GM18873 (cell line): Measurements from ENCODE around the gene PRCD.

Experiments
- ATAC-seq: cut with Tn5 transposase; IDR thresholded peaks from one replicate; pipeline ENCODE4 v1.9.1; 2021; ENCODE audit warnings: mild to moderate bottlenecking, moderate library complexity, moderate number of reproducible peaks; ENCODE audit not compliant: unreplicated experiment, low FRiP score

PRCD gene

DNA sequence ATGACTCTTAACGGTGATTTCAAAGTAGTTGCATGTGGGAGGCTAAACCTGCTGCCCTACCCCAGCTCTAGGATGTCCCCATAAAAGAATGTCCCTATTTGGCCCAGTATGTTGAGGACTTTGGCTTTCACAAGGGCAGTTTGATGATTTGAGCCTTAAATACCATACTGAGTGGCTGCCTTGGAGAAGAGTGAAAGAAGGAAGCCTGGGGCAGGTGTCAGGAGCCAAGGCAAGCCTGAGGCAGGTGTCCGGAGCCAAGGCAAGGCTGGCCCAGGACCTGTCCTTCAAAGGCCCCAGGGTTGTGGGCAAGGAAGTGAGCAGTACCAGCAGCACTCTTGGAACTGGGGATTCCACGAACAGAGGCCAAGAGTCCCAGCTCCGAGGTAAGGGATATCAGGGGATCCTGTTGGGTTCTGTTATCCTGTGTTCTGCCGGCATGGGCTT lies 27.2 kb downstream of the PRCD start:
- ATAC-seq = no peak

- ATAC-seq = no peak
These were observed 28.0 kb downstream of the PRCD start for GRCh38 chr17:76567634-76568432.

GRCh38 chr17:76568811-76569221 lies 29.0 kb downstream of the PRCD start:
- no peak for ATAC-seq

DNA sequence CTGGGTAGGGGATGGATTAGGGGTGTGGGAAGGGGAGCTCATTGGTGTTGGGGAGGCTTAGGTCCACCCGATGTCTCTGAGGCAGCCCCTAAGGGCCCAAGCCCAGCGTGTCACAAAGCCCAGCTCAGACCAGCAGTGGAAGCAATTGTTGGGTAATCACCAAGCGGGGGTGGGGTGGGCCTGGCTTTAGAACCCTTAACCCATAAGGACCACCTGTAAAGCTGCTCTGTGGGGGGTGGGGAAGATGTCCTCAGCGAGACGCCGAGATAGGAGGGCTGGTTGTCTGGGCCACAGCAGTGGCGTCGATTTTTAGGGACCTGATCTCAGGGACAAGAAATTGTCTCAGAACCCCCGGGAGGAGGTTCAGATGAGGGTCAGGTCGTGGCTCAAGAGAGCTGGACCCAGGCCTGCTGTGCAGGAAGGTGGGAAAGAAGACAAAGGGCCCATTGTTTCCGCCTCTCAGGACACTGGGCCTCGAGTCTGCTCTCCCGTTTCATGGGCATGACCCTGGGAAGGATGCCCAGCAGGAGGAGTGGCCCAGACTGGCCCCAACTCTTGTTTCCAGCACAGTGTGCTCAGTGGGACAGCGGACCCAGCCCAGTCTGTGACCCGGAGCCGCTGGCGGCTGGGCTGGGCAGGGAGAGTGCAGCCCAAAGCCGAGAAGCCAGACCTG lies 29.9 kb downstream of the PRCD start:
- ATAC-seq = no peak

DNA sequence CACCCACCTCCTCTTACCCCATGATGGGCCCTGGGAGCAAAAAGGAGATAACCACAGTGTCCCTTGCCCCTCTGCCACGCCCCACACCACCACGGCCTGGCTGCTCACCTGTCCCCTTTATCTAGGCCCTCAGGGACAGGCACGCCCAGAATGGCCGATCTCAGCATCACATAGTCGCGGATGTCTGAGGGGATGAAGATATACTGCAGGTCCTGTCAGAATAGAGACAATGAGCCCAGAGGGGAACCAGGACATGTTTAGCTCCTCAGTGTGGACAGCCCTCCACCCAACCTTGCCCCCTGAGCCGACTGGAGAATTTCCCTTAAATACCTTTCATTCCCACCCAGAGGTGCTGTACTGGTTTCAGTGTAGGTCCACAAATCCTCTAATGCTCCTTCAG lies 30.6 kb downstream of the PRCD start:
- ATAC-seq = no peak

DNA sequence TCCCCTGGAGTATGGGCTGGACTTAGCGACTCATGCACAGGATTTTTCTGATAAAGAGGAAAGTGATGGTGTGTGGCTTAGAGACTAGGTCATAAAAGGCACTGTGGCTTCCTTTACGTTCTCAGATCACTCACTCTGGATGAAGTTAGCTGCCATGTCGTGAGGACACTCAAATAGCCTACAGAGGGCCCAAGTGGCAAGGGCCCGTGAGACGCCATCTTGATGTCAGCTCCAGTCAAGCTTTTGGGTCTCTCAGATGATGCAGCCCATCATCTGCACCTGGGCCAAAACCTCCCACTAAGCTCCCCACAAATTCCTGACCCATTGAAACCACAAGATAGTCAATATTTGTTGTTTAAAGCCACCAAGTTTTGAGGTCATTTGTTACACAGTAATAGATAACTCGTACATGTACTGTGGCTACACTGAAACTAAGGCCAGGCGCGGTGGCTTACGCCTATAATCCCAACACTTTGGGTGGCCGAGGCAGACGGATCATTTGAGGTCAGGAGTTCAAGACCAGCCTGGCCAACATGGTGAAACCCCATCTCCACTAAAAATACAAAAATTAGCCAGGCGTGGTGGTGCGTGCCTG lies 31.1 kb downstream of the PRCD start:
- no peak for ATAC-seq

DNA sequence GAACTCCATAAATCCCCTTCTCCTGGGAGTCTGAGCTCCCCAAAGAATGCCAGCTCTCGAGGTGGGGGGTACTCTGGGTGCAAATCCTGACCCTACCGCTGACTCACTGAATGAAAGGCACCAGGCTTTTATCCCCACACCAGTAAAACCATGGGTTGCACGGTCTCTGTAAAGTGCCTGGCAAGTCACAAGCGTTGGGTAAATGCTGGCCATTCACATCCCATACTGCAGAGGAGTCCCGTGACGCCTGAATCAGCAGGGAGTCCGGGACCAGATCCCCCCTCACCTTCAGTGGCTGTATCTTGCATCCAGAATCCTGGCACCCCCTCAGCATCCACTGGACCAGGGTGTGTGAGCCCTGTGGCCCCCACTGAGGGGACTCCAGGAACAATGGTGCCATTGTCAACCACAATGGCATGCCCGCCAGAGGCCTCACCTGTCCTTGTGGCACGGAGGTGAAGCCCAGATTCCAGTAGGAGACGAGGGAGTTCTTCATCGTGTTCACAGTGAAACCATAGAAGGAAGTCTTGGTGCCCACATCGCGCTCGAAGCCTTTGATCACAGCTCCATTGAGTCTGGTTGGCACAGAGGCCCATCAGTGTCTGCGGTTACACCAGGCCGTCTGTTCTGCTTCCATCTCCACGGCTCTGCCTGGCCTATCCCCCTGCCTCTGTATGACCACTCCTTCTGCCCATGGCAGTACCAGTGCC lies 32.5 kb downstream of the PRCD start:
- no peak for ATAC-seq

DNA sequence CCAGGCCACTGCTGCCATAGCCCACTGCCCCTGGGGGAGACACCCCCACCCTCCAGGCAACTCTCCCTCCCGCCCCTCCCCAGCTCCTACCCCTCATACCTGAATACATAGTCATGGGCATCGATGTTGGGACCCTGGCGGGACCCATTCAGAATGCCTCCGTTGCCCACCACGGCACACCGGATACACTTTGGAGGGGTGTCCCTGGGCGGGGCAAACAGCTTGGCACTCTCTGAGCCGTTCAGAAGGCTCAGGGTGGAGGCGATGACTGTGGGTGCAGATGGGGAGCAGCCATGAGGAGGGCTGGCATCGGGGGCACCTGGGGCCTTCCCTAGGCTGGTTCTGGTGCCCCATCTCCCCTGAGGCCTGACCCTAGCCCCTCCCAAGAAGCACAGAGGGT lies 33.3 kb downstream of the PRCD start:
- no peak for ATAC-seq

GRCh38 chr17:76574166-76574565 lies 34.3 kb downstream of the PRCD start:
- ATAC-seq = no peak

- ATAC-seq = no peak
These were observed 35.7 kb downstream of the PRCD start for GRCh38 chr17:76575570-76575969.

- ATAC-seq = no peak
These were observed 36.3 kb downstream of the PRCD start for GRCh38 chr17:76576189-76576588.

DNA sequence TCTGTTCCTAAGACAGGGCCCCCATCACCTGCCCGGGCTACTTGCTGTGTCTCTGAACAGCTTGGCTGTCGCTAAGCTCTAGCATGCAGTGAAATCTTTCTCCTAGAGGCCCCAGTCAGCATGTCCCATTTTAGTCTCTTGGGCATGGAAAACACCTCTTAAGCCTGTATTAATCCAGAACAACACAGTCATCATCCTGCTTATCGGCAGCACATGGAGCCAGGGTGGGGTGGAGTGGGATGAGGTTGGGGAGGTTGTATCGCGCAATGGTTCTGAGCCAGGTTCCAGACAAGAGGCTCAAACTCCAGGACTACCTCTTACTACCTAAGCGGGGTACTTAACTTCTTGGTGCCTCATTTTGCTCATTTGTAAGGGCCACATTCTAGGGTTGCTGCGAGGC lies 38.0 kb downstream of the PRCD start:
- no peak for ATAC-seq

DNA sequence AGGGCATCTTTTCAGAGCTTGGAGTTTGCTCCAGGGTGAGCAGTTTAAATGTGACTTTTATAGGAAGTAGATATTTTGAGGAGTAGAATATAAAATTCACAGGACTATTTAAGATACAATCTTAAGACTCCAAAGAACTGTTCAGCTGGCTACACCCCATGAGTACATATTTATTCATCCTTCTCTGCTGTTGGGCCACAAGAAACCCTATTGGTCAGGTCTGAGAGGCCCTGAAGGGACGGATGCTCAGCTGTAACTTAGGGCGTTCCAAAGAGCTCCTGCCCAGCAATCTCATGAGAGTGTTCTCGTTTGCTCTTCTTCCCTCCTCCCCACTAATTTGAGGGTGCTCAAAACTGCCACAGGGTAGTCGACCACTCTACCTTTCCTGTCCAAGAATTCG lies 38.5 kb downstream of the PRCD start:
- ATAC-seq = no peak

- no peak for ATAC-seq
These were observed 39.4 kb downstream of the PRCD start for GRCh38 chr17:76579281-76579680.

DNA sequence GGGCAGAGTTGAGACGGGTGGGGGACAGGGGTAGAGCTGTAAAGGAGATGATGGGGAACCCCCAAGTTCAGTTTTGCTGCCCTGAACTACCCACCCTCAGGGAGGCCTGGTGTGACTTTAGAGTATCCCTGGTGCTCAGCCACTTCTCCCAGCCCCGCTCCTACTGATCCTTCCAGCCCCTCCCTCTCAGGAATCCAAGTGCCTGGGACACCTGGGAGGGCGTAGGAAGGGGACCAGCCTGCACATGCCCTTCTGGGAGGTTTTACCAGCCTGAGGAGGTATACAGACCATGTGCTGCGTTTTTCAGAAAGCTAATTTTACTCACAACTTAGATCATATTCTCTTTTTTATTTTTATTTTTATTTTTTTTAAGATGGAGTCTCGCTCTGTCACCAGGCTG lies 41.7 kb downstream of the PRCD start:
- ATAC-seq = no peak

- no peak for ATAC-seq
These were observed 42.8 kb downstream of the PRCD start for GRCh38 chr17:76582660-76583059.

GRCh38 chr17:76584427-76585032 lies 44.7 kb downstream of the PRCD start:
- no peak for ATAC-seq

DNA sequence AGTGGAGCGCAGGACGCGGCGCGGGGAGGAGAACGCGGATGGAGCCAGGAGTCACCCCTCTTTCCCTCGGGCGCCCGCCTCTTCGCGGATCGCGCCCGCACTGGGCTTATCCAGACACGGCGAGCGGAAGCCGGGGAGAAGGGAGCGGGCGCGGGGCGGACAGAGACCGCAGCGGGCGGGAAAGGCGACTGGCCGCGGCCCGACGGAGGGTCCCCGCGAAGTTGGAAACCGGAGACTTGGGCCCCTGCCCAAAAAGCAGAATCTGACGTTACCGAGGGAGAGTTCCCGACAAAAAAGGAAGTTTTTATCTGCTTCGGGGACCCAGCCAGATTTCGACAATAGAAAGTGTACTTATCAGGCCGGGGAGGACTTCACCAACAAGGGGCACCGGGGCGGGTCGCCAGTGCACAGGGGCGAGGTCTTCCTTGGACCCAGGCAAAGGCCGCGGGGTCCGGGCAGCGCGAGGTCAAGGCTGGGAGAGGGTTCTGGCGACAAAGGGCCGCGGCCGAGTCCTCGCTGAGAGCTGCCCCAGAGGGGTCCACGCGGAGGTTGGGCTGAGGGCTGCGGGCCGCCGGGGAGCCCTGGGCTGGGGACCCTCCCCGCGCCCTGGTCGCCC lies 45.3 kb downstream of the PRCD start:
- ATAC-seq = no peak

DNA sequence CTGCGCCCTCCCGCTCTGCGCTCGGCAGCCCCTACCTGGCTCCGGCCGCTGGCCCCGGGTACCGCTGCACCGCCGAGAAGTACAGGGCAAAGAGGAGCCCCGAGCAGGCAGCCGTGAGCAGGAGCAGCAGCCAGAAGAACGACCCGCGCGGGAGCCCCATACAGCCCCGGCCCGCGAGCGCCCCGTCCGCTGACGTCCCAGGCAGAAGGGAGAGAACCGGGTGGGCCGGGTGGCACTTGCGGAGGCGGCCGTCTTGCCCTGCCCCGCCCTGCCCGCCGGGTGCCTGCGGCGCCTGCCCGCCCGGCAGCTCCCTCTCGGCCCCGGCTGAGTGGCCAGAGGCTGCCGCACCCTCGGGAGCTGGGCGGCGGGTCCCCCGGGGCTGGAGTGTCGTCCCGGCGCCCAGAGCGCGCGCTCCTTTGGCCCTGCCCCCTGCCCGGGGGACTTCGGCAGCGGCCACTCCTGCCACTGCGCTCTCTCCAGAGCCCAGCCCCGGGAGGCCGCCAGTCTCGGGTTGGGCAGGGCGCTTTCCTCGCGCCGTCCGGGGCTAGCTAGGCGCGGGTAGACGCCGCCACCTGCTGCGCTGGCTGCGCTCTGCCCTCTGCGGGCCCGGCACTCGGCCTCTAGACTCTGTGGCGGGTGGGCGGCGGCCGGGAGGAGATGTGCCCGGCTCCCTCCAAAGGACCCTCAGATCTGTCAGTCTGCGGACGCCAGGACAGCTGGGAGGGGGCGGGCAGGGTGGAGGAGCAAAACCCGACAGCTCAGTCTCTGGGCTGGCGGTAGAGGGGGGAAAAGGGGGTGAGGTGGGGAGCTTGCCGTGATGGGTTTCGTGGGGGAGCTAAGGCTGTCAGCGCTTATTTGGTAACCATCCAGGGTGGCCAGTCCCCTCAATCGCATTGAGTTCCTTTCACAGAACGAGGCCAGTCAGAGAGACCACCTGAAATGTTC lies 46.1 kb downstream of the PRCD start, which contains the start of gene ST6GALNAC2:
TSS of gene ST6GALNAC2 (minus strand) at position 212 of the 945 bp plus-strand sequence. CDS start at position 160, 52 bp downstream.
- no peak for ATAC-seq
